Measurements from ENCODE around the gene SOS2. TPM values are rescaled to one million over a fixed set of nuclear protein-coding genes. Genes with fewer than 3 reads are reported as not detected.

The SOS2 gene
- total RNA-seq, 1 experiment from 2014 or later: 20.3 TPM

DNA sequence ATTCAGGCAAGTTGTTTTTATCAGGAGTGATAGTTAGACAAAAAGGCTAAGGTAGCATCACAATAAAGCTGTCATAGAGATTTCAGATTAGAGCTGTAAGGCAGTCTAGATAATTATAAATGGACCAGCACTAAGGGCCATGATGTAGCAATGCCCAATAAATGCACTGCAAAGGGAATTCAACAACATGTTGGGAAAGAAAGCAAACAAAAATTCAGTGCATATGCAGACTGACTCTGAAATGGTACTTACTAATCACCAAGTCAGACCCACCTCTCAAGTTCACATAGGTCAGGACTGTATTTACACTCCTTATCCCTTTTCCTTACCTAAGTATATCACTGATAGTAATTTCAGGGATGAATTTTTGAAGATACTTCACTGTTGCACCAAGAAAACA, 33.7 kb upstream of the SOS2 start:
- Histone ChIP-seq H3K36me3 (ENCODE audit: insufficient read depth, low read length, poor library complexity, severe bottlenecking) (no peaks in the 10 kb centered on the region), H3K9me3 (ENCODE audit: low read depth, low read length, poor library complexity, severe bottlenecking) (no peaks in the 10 kb centered on the region), H3K4me3 (ENCODE audit: low read depth, low read length, poor library complexity, severe bottlenecking) (no peak overlapping the region), H3K4me1 (ENCODE audit: insufficient read depth, low read length, poor library complexity, severe bottlenecking) (no peaks in the 10 kb centered on the region), H3K27ac (ENCODE audit: low read depth, low read length, poor library complexity, severe bottlenecking) (no peak overlapping the region), H3K27me3 (replicated peaks; ENCODE audit: insufficient read depth, low read depth, low read length, poor library complexity) (no peaks in the 10 kb centered on the region)
- CTCF ChIA-PET: no interaction called here
- DNase-seq (ENCODE audit: low spot score): no peak
- BruUV-seq (replicated peaks): no TSS peak
- TF ChIP-seq EZH2 (IDR thresholded peaks at IDR 0.05; ENCODE audit: borderline replicate concordance, low read depth, low read length, poor library complexity, severe bottlenecking): no peak
- TF ChIP-seq, protein P1, sequence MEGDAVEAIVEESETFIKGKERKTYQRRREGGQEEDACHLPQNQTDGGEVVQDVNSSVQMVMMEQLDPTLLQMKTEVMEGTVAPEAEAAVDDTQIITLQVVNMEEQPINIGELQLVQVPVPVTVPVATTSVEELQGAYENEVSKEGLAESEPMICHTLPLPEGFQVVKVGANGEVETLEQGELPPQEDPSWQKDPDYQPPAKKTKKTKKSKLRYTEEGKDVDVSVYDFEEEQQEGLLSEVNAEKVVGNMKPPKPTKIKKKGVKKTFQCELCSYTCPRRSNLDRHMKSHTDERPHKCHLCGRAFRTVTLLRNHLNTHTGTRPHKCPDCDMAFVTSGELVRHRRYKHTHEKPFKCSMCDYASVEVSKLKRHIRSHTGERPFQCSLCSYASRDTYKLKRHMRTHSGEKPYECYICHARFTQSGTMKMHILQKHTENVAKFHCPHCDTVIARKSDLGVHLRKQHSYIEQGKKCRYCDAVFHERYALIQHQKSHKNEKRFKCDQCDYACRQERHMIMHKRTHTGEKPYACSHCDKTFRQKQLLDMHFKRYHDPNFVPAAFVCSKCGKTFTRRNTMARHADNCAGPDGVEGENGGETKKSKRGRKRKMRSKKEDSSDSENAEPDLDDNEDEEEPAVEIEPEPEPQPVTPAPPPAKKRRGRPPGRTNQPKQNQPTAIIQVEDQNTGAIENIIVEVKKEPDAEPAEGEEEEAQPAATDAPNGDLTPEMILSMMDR (conservative IDR thresholded peaks at IDR 0.05; ENCODE audit: low read depth, low read length): no peak
- intact Hi-C loops (cut with micrococcal nuclease; ENCODE audit: unreplicated experiment): no loop called here
- POLR2A ChIA-PET (ENCODE audit: low non-redundant PET): no interaction called here

DNA sequence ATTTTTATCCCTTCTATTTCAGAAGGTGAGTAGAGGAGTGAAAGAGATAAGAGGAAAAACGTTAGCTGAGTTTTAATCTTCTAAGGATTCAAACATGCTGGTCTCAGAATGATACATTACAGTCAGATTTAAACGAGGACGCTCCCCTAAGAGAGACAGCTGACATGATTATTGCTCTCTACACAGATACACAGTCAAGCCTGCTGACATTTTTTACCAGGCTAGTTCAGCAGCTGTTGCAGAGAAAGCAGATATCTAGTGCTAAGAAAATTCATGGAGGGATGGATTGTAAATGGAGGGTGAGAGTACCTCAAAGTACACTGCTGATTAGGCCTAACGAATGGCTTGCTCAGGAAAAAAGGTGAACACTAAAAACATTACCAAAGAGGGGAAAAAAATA, 31.9 kb upstream of the SOS2 start:
- Histone ChIP-seq H3K27me3 (replicated peaks; ENCODE audit: insufficient read depth, low read depth, low read length, poor library complexity) (no peaks in the 10 kb centered on the region), H3K4me1 (ENCODE audit: insufficient read depth, low read length, poor library complexity, severe bottlenecking) (no peaks in the 10 kb centered on the region), H3K27ac (ENCODE audit: low read depth, low read length, poor library complexity, severe bottlenecking) (no peak overlapping the region), H3K36me3 (ENCODE audit: insufficient read depth, low read length, poor library complexity, severe bottlenecking) (no peaks in the 10 kb centered on the region), H3K9me3 (ENCODE audit: low read depth, low read length, poor library complexity, severe bottlenecking) (no peaks in the 10 kb centered on the region), H3K4me3 (ENCODE audit: low read depth, low read length, poor library complexity, severe bottlenecking) (no peak overlapping the region)
- intact Hi-C loops (cut with micrococcal nuclease; ENCODE audit: unreplicated experiment): no loop called here
- ChIA-PET POLR2A (ENCODE audit: low non-redundant PET) (no interaction called here), CTCF (no interaction called here)
- TF ChIP-seq, protein P1 (conservative IDR thresholded peaks at IDR 0.05; ENCODE audit: low read depth, low read length): no peak
- no peak for TF ChIP-seq EZH2 (IDR thresholded peaks at IDR 0.05; ENCODE audit: borderline replicate concordance, low read depth, low read length, poor library complexity, severe bottlenecking)
- BruUV-seq (replicated peaks): no TSS peak
- no peak for DNase-seq (ENCODE audit: low spot score)

DNA sequence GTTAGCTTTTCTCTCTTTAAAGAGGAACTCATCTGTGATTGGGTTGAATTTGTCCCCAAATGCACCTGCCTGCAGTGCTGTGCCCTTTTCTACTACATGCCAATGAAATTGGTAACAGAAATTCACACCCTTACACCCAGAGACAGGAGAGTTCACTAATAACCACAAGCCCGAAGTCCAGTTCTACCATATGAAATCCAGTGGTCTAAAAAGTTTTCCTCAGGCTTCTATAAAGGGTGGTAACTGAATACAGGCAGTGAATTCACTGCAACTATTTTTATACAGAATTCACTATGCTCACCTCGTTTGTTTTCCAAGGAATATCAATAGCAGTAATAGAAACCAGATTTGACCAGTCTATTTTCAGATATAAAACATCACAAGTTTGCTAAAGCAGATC, 31.5 kb upstream of the SOS2 start:
- ChIA-PET POLR2A (ENCODE audit: low non-redundant PET) (no interaction called here), CTCF (no interaction called here)
- no peak for TF ChIP-seq EZH2 (IDR thresholded peaks at IDR 0.05; ENCODE audit: borderline replicate concordance, low read depth, low read length, poor library complexity, severe bottlenecking)
- TF ChIP-seq, protein P1 (conservative IDR thresholded peaks at IDR 0.05; ENCODE audit: low read depth, low read length): no peak
- H3K36me3 ChIP-seq (ENCODE audit: insufficient read depth, low read length, poor library complexity, severe bottlenecking): no peaks in the 10 kb centered on the region
- BruUV-seq (replicated peaks): no TSS peak
- no peaks in the 10 kb centered on the region for H3K4me1 ChIP-seq (ENCODE audit: insufficient read depth, low read length, poor library complexity, severe bottlenecking)
- DNase-seq (ENCODE audit: low spot score): no peak
- no peak overlapping the region for H3K4me3 ChIP-seq (ENCODE audit: low read depth, low read length, poor library complexity, severe bottlenecking)
- no peaks in the 10 kb centered on the region for H3K27me3 ChIP-seq (replicated peaks; ENCODE audit: insufficient read depth, low read depth, low read length, poor library complexity)
- H3K9me3 ChIP-seq (ENCODE audit: low read depth, low read length, poor library complexity, severe bottlenecking): no peaks in the 10 kb centered on the region
- intact Hi-C loops (cut with micrococcal nuclease; ENCODE audit: unreplicated experiment): no loop called here
- no peak overlapping the region for H3K27ac ChIP-seq (ENCODE audit: low read depth, low read length, poor library complexity, severe bottlenecking)

All from A673 (cell line).